ENCODE data around the gene CIRBP.

CIRBP gene

DNA sequence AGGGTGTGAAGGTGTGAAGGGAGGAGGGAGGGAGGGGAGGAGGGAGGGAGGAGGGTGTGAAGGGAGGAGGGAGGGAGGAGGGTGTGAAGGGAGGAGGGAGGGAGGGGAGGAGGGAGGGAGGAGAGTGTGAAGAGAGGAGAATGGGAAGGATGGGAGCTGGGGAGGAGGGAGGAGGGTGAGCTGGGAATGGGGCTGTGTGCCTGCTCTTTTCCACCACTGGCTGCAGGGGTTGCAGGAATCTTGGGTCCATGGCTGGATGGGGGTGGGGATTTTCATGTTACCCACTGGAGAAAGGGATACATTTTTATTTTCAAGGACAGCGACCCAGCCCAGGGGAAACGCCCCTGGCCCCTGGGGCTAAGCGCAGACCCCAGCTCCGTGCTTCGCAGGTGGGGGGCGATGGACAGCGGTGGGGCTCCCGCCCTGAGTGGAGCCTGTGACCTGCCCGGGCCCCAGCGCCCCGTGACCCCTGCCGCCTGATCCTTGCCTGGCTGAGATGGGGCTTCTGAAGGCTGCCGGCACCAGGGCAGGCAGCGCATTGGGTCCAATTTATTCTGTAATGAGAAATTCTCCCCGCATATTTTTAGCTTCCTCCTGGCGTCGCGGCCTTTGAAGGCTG, 13.6 kb downstream of the CIRBP start:
- no peak for DNase-seq

DNA sequence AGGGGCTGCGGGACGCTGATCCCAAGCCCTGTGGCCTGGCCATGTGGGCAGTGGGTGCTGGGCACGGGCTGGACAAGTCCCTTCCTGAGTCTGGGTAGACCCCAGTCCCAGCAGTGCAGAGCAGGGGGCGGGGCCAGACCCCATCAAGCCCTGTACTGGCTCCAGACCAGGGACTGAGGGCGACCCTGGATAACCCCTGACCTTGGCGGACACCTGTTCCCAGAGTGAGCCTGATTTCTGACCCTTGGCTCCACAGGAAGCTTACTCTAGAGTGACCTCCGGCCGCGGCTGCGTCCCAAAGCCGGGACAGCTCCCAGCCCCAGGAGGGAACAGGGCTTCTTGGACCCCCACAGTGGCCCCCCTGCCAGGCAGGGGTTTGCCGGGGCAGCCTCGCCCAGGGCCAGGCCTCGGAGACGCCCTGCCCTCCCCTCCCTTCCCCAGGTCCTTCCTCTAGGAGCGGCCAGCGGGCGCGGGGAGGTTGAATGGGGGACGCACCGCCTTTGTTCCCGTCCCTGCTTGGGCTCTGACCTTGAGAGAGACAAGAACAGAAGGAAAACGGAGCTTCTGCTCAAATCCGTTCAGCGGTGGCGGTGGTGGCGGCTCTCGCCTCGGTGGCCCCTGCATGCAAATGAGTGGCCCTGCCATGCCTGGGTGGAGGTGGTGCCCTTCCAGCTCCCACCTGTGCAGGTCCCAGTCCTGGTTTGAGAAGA, 14.2 kb downstream of the CIRBP start:
- DNase-seq: no peak

DNA sequence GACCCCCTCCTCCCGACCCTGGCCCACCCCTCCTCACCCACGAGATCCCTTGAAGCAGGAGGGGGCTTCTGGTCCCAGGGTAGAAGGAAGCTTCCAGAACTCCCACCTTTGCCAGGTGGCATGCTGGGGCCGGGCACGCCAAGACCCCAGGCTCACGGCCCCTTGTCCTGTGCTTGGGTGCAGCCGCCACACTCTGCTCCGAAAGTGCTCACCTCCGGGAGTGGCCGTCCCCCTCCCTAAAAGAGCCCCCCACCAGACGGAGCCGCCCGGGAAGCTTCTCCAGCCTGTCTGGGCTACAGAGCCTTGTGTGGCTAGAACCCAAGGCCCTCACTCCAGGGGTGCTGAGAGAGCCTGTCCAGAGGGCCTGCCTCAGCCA, 14.8 kb downstream of the CIRBP start:
- no peak for DNase-seq

DNA sequence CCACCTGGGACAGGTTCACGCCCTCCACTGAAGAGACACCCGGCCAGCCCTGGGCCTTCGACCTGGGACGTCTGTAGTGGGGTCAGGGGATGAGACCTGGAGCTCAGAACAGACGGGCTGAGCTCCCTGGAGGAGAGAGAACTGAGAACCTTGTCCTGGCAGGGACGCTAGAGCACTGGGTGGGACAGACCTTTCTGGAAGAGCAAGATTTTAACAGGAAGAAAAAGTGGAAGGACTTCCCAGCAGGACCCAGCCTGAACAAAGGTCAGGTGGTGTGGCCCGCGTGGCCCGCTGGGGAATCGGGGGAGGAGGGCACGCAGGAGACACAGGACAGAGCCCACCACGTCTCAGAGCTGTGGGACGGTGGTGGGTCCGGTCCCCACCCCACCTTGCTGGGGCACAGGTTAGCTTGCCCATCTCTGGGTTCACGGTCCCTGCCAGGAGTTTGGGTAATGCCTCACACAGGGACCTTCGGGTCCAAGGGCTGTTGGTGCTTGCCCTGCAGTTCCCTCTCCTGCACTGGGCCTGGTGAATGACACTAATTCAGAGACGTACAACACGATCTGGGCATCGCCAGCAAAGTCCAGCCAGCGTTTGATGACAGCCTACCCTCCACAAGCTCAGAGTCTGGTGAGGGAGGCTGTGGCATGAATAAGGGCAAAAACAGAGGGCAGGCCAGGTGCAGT, 15.3 kb downstream of the CIRBP start:
- DNase-seq: no peak

DNA sequence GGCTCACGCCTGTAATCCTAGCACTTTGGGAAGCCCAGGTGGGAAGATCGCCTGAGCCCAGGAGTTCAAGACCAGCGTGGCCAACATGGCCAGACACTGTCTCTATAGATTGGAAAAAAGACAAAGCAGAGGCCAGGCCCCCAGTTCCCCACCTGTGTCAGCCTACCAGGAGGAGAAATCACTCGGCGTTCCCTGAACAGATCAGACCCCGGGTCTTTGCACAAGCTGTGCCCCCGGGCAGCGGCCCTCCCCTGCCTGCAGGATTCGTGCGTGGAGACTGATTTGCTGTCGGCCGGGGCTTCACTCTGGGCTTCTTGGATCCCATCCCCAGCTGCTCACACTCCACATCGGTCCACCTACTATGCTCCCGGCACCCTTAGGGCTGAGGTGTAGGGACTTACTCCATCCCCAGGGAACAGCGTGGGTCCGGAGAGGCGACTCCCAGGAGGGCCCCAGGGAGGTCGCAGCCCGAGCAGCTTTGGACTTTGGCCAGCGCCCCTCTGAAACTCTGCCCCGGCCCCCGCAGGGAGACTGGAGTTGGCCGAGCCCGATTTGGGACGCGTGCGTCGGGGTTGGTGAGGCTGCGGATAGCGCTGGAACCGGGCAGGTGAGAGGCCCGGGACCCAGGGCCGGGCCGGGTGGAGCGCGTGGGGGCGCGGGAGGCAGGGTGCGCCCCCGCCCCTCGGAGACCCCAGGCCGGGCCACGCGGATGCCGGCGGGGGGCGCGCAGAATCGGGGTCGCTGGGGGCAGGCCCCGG, 16.0 kb downstream of the CIRBP start:
- DNase-seq: no peak

DNA sequence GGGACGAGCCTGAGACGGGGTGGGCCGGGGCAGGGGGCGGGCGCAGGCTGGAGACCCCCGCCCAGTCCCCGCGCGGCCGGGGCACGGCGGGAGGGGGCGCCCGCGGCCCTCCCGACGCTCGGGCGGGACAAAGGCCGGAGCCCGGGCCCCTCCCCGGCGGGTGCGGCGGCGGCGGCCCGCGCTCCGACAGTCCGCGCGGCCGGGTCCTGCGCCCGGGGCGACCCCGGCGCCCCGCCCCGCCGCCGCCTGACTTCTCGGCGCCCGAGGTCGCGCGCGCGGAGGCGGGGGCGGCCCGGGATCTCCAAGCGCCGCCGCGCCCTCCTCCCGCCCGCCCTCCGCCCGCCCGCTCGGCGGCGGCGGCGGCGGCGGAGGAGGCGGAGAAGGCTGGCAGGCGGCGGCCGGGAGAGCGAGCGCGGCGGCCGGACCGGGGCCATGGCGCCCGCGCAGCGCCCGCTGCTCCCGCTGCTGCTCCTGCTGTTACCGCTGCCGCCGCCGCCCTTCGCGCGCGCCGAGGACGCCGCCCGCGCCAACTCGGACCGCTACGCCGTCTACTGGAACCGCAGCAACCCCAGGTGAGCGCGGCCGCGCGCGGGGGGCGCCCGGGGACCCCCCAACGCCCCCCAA, 16.7 kb downstream of the CIRBP start, which contains the start of gene EFNA2:
Gene EFNA2 (plus strand): TSS at position 137 of the 624 bp plus-strand sequence. CDS start 296 bp downstream, at position 433.
- no peak for DNase-seq

DNA sequence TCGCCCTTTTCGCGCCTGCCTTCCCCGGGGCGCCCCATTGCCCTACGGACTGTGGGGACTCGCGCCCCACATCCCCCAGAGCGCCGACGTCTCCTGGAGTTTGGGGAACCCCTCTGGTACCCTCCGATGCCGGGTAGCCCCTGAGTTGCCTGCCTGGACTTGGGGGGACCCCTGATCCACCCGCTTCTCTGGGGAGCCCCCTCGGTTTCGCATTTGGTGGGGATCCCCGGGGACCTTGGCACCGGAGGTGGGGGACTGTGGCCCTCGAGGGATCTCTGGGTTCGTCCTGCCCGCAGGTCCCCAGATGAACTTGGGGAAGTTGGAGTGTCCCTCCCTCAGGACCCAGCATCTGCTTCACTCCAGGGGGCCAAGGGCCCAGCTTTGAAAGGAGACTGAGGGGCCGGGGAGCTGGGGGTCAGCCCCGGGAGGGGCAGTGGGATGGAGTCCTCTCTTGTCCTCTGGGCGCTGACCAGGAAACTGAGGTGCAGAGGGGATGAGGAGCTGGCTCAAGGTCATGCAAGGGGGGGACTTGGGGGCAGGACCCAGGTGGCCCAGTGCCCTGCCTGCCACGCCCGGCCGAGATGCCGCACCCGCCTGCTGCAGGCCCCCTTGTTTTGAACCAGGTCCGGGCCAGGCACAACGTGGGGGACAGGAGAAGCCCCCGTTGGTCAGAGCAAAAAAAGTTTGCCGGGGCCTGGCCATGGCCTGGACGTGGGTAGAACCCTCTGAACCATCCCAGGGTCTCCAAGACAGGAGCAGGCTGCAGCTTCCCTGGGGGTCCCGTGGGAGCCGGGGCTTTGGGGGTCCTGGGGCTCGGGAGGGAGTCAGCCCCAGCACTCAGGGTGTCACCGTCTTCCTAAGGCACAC, 17.6 kb downstream of the CIRBP start:
- DNase-seq: no peak

DNA sequence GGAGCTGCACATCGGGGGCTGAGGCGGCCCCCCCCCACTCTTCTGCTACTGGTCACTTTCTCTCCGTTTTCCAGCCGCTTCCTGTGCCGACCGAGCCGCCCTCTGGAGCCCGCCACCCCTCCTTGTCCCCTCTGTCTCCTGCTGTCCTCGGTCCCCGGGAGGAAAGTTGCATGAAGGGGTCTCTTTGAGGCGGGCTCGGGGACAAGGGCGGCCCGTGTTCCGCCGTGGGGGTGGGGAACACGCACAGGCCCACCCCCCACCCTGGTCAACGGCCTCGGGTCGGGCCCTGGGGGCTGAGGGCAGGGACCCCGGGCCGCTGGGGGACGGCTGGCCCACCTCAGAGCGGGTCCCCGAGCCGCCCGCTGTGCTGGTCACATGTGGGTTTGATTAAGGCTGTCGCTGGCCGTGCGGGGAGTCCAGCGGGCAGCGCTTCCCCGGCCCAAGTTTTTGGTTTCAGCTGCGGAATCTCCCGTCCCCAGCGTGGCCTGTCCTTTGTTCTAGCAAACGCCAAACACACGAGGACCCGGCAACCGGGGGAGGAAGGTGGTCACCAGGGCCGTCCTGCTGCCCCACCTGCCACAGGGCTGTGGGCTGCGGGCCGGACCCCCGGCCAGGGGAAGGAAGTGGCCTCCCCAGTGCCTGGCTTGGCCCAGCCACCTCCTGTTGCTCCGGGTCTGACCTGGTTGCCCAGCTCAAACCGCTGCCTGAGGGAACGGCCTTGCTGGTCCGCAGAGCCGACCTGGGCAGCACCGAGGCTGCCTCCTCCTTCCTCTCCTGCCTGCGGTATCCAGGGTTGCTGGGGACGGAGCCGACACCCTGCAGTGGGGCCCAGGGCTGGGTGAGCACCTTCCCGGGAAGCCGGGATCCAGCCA, 18.5 kb downstream of the CIRBP start:
- no peak for DNase-seq

DNA sequence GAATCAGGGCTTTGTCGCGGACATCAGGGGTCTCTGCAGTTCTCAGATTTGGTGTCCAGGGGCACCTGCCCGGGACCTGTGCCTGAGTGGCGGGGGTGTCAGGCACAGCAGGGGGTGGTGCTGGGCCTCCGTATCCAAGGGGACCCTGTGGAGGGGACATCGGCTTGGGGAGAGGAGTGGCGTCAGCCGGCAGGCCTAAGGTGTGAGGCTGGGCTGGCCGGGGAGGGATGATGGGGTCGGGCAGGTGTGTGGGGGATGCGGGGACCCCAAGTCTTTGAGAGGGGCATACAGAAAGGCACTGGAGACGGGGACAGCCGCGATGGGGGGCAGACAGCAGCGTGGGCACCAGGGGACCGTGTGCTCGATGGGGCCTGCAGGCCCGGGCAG, 19.1 kb downstream of the CIRBP start:
- DNase-seq: no peak

DNA sequence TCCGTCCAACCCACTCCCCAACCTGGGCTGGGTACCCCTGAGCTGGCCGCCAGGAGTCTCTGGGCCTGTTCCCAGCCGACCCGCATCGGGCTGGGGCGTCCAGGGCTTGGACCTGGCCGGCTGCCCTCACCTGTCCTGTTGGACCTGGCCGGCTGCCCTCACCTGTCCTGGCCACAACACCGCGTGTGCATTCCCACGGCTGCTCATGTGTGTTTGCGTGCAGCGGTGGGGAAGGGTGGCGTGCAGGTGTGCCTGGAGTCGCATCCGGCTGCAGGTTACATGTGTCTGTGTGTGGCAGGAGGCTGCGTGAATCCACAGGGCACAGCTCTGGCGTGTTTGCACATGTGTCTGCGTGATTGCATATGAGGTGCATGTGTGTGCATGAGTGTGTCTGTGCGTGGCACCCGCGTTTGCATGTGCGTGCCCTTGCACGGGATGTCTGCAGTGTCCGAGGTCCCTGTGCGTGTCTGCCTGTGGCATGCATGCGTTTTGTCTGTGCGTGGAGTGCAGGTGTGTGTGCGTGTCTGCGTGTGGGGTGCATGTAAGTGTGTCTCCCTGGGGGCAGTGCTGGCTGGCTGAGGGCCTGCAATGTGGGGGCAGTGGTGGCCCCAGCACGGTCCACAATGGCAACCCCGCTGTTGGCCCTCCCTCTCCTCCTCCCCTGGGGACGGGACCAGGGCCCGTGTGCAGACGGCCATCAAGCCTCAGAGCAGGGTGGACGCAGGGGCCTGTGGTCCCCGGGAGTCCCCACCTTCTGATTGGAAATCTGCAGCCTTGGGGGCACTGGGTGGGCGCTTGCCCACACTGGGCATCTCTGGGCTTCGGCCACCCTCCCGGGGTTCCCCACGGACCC, 19.9 kb downstream of the CIRBP start:
- DNase-seq: no peak

DNA sequence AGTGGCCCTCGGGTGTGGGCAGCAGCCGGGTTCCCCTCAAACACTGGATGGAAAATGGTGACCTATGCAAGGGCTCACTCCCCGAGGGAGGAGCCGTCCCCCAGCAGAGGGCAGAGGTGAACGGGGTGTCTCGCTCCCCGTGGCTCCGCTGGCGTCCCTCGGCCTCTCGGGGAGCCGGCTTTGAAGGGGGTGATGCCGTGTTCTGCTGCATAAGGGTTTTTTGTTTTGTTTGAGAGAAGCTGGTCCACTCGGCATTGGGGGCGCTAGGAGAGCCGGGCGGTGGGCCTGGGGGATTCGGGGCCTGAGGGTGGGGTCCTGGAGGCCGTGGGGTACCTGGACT, 20.5 kb downstream of the CIRBP start:
- DNase-seq: no peak

DNA sequence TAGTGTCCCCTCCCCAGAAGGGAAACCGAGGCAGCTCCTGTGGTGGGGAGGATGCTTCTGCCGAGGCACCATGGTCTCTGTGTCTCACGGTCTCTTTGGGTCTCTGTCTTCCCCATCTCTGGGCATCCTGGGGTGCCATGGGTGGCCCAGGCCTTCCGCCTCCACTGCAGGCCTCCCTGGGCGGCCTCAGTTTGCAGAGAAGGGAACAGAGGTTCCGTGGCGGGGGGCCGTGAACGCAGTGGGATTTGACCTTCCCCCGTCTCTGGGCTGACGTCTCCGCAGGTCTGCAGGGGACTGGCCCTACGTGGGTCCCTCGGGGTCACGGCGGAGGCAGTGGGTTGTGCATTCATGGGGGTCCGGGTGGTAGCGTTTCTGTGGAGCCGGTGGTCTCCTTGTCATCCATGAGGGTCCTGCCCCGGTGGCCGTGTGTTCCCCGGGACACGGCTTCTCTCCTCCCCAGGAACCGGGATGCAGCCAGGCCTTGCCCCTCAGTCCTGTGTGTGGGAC, 21.1 kb downstream of the CIRBP start:
- no peak for DNase-seq

DNA sequence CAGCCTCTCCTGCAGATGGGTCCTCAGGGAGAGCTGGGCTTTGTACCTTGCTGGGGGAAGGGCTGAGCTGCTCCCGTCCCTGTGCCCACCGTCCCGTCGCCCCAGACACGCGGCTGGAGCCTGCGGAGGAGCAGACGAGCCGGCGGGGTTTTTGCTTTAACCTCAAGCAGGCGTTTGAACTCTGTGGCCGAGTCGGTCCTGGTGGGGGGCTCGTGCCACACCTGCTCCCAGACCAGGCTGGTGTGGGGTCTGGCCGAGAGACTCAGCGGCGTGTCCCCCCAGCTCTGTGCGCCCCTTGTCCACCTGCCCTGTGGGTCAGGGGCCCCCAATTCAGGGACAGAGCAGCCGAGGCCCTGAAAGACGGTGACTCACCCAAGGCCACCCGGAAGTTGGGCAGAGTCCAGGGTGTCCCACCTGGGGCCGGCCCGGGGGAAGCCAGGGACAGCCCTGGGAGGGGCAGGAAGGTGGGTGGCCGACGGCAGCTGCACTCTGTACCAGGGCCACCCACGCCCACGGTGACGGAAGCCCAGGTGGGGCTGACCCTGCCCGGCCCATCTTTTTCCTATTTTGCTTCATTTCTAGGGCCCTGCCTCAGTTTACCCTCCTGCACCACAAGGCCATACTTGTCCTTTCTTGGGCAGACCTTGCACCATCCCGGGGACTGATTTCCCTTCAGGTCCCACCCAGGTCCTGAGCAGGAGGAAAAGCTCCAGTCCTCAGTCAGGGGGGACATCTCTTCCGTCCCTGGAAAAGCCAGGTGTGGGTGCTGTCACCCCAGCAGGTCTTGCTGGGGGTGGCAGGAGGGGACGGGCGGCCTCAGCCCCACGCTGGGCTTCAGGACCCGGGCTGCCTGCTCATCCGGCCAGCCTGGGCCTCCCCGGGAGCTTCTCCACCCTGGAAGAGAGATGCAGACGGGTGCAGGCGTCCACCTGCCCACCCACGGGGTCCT, 21.8 kb downstream of the CIRBP start:
- no peak for DNase-seq

DNA sequence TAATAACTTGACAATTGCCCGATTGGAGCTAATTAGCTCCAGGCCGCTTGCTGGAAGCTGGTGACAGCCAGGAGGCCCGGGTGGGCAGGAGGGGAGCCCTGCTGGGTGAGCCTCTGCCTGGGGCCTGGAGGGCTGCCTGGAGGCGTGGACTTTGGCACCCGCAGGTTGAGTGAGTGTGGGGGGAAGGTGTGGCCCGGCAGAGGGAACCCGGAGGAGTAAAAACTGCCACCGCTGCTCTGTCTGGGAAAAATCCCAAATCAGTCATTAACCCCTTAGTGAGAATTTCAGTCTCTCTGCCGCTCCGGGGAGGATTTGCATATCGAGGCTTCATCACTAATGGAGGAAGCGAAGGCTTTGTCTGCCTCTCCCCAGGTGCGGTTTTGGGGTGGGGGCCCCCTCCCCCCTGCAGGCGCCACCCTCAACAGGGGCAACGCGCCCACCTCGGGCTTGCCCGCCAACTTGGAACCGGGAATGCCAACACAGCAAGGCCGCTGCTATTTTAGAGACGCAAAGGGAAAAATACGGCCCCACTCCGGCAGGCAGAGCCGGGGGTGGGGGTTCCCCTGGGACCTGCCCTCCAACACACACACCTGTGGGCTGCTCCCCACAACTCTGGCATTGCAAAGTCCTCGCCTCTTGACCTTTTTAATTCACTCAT, 22.8 kb downstream of the CIRBP start:
- DNase-seq: no peak

DNA sequence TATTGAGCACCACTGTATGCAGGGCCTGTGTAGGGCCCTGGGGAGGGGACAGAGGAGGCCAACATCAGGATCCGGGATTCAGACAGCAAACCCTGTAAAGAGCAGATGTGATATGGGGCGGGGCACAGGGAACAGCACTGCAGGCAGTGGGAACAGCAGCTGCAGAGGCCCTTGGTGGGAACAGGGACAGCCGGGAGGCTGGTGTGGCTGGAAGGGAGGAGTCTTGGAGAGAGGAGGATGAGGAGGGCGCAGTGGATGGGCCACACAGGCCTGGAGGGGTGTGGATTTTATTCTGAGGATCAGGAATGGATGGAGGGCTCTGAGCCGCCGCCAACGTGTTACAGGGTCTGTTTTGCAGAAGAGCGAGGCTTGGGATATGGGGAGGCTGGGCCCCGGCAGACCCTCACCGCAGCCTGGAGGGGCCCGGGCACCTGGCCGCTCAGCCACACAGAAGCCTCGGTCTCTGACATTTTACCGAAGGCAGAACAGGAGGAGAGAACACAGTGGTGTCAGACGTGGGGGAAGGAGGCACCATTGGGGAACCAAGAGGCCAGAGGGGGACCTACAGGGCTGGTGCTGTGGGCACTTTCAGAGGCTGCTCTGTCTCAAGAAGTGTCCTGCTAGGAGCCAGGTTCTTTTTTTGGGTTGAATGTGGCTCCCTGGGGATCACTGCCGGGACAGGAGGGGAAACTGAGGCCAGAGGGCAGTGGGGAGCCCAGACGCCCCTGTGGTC, 23.5 kb downstream of the CIRBP start:
- DNase-seq: no peak

DNA sequence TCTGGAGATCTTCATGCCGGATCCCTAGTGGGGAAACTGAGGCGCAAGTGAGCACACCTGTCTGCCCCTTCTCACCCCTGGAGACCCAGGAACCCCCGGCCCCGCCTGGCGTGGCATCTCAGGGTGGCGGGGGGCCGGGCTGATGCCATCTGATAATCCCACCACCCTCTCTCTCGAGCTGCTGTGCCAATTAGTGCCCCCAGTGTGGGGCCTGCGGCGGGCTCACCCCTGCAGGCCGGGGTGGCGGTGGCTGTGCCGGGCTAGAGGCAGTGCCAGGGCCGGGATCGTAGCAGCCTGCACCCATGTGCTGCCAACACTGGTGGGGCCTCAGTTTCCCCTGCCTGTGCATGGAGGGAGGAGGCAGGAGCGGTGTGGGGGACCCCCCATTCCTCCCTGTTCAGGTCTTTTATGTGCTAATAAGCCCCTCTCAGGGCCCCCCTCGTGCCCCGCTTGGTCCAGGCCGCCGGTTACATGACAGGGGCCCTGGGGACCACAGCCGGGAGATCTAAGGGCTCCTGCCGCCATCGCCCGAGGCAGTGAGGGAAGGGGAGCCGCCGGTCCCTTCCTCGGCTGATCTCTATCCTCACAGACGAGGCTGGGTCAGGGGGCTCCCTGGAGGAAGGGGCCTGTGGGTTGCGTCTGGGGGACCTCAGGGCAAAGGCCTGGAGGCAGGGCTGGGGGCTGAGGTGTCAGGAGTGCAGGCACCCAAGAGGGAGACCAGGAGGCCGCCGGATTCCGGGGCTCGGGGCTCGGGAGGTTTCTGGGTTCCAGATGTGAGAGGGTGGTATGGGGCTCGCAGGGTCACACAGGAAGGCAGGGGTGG, 24.9 kb downstream of the CIRBP start:
- no peak for DNase-seq

DNA sequence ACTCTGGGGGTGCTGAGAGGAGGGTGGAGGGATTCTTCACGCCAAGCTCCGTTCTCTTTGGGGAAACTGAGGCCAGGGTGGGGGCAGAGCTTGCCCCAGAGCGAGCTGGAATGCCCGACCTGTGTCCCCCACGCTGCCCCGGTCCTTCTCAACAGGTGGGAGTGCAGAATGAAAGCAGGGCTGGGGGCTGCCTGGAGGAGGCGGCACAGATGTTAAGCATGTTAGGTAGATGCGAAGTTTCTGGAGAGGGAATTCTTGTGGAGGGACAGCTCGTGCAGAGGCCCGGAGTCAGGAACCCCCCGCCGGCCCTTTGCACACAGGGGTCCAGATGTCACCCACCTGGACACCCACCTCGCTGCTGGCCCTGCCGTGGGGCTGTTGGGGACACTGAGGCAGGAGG, 25.6 kb downstream of the CIRBP start:
- no peak for DNase-seq
